Measurements from ENCODE around the gene ZNF382.
A peak's percentile ranks its signal among the peaks of the same experiment; 100 is the strongest.
"Not testable (repeated sequence)": the region's sequence is repeated elsewhere in the genome, so short reads cannot be mapped to it uniquely, and the experiment has no call there.

The ZNF382 gene

DNA sequence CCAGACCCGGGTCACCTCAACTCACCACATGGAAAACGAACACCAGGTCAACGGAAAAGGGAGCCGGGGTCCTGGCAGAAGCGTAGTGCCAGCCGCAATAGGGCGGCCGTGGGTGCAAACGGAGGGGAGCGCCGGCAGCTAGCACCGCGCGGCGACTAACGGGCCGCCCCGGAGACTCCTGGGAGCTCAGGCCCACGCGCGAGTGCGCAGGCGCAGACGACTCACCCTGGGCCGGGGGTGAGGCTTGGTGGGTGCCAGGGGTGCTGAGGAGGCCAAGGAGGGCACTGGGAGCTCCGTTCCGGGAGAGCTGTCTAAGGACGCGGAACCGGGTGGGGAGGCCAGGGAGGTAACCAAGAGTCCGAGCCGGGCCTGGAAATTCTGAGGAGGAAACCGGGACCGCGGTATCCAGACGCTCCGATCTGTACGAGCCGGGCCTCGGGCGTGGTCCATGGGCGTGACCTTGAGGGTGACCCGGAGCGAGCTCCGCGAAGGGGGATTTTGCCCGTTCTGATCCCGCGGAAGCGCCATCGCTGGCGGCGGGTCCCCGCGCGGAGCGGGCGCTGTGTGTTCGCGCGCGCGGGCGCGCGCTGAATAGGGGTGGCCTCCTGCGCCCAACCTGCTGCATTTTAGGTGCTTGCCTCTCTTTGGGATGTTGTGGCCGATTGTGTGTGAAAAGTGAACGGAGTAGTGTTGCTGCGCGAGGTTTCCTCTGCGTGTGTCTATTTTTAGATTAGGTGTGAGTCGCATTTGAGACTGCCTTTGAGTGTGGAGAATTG, at the start of gene ZNF382:
TSS of gene ZNF382 (plus strand) at position 213 of the 776 bp plus-strand sequence. CDS start 4,602 bp downstream, outside the sequence.
- DNase-seq, result peak; percentile 92

DNA sequence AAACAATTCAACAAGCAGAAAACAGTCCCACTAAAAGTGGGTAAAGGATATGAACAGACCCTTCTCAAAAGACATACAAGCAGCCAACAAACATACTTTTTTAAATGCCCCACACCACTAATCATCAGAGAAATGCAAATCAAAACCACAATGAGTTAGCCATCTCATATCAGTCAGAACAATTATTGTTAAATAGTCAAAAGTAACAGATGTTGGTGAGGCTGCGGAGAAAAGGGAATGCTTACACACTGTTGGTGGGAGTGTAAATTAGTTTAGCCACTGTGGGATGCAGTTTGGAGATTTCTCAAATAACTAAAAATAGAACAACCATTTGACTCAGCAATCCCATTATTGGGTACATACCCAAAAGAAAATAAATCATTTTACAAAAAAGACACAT, 40.7 kb upstream of the ZNF382 start:
- DNase-seq, result no peak

DNA sequence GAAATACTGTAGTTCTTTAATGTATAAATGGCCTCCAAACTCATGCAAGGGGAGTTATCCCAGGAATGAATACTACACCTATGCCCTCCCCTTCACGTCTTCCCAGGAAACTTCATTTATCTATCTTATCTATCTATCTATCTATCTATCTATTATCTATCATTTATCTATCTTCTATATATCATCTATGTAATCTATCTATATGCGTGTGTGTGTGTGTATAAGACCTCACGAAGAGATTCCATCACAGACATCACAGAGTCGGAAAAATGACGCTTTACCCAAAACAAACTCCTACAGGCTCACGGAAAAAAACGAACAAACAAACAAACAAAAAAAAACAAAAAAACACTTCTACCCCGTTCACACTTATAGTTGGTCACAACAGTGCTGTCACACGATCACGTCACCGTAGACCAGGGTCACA, 32.5 kb upstream of the ZNF382 start:
- DNase-seq, result no peak

DNA sequence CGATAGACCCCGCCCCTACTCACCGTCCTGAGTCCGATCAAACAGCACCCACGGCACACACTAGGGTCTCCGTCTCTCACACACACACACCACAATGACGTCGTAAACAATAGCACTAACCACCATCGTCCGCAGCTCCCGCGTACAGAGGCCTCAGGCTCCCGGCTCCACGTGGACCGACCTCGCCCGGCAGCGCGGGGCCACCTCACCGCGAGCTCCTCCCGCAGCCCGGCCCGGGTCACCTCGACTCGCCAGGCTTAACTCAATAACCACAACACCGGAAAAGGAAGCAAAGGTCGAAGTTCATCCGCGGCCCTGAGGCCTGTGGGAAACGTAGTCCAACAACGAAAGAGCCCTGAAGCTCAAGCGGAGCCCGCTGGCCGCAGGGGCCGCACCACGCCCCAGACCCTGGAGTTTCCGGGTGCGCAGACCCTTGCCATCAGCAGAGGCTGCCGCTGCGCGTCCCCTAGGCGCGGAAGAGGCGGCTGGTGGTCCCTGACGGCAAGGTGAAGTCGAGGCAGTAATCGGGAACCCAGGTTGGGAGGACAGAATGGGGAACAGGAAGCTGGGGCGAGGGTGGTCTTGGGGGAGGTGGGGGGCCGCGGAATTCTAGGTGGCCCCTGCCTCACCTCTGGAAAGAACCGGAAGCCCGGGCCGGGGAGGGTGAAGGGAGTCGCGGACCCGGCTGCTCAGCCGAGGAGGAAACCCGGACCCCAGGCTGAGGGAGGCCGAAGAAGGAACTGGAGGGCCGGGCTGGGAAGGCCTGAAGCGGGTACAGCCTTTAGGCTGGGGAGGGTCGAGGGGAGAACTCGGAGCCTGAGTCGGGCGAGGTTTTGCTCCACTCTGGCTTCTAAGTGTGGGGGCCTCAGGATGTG, 31.9 kb upstream of the ZNF382 start, which contains the start of gene ZNF529:
TSS of gene ZNF529 (minus strand) at position 273 of the 875 bp plus-strand sequence. CDS start 946 bp downstream, outside the sequence.
- peak; percentile 88 for DNase-seq

DNA sequence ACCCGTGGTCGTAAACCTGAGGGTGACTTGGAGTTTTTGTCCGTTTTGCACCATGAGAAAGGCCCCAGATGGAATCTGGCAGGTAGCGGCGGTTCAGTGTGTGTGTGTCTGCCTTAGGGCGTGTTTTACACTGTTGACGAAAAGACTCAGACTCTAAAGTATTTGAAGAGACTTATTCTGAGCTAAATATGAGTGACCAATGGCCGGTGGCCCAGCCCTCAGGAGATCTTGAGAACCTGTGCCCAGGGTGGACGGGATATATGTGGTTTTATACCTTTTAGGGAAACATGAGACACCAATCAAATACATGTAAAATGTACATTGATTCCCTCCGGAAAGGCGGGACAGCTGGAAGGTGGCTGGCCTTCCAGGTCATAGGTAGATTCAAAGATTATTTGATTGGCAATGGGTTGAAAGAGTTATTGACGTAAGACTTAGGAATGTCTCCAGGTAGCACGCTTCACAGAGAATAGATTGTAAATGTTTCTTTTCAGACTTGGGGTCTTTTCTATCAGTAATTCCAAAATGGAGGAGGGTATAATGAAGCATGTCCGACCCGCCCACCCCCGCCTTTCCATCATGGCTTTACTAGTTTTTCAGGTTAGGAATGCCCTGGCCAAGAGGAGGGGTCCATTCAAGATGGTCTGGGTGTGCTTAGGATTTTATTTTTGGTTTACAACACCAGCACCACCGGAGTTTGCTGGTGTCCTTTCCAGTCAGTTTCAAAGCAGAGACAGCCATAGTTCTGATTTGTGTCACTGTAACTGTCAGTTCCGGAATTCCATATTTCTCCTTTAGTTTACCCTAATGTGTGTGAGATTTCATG, 31.0 kb upstream of the ZNF382 start:
- no peak for DNase-seq

DNA sequence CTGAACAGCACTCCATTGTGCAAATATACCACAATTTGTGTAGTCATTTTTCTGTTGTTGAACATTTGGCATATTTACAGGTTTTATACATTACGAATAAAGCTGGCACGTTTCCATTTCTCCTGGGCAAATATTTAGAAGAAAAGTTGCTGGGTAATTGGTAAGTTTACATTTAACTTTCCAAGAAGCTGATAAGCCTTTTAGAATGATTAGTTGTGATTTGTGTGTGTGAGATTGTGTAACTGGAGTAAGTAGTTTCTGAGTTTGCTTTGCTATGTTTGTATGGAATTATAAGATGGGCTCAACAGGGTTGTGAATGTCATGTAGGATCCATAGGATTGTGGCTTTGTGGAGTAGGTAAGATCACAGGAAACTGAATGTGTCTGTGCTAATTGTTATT, 30.4 kb upstream of the ZNF382 start:
- no peak for DNase-seq

DNA sequence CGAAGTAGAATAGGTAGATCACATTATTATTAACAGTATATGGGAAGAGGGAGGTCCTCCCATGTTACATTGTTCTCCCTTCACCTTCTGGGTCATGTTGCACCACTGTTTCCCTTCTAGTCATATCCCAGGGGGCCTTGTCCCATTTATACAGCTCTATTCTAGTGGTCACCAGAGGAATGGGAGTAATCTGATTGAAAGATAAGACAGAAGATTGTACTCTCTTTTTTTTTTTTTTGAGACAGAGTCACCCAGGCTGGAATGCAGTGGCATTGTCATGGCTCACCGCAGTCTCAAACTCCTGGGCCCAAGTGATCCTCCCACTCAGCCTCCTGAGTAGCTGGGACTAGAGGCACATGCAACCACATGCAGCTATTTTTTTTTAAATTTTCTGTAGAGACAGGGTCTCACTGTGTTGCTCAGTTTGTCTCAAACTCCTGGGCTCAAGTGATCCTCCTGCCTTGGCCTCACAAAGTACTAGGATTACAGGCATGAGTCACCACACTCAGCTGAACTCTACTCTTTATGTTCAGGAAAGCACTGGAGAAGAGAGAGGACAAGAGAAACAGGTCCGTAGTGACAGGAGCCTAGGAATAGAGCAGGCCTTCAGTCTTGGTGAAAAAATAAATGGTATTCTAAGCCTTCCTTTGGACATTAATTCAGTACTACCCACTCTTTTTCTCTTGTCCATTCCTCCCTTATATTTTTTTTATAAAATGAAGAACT, 27.7 kb upstream of the ZNF382 start:
- no peak for DNase-seq

DNA sequence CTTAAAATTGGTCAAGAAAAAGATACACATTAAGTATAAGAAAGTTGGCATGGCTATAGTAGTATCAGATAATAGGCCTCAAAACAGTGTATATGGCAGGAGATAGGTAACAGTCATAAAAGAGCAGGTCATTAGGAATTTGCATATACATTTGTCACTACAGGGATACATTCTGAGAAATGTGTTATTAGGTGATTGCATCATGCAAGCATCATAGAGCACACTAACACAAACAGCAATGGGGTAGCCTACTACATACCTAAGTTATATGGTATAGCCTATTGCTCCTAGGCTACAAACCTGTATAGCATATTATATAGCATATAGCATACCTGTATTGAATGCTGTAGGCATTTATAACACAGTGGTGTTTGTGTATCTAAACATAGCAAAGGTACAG, 25.9 kb upstream of the ZNF382 start:
- no peak for DNase-seq

DNA sequence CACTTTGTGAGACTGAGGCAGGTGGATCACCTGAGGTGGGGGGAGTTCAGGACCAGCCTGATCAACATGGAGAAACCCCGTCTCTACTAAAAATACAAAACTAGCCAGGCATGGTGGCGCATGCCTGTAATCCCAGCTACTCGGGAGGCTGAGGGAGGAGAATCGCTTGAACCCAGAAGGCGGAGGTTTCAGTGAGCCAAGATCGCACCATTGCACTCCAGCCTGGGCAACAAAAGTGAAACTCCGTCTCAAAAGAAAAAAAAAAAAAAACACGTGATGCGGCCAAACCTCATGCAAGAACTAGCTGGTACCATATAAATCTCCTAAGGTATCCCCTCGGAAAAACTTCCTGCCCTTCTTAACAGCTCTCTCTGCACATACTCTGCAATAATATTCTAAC, 2.4 kb upstream of the ZNF382 start:
- DNase-seq, result not testable (repeated sequence)

DNA sequence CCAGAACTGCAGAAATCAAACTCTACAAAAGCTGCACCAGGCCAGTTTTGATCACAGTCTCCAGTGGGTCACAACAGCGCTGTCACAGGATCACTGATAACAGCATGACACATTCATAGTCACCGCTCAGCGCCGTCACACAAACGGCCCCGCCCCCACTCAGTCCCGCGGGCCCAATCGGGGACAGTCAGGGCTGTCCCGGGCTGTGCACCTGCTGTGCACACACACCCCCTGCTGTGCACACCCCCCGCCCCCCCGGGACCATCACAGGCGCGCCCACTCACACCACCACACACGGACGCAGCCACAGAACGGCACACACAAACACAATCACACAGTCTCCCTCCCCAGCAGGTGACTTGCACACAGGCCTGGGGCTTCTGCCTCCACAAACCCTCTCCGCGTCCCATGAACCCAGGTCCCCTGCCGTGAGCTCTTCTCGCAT, 435 bp upstream of the ZNF382 start:
- DNase-seq, result peak; percentile 92

DNA sequence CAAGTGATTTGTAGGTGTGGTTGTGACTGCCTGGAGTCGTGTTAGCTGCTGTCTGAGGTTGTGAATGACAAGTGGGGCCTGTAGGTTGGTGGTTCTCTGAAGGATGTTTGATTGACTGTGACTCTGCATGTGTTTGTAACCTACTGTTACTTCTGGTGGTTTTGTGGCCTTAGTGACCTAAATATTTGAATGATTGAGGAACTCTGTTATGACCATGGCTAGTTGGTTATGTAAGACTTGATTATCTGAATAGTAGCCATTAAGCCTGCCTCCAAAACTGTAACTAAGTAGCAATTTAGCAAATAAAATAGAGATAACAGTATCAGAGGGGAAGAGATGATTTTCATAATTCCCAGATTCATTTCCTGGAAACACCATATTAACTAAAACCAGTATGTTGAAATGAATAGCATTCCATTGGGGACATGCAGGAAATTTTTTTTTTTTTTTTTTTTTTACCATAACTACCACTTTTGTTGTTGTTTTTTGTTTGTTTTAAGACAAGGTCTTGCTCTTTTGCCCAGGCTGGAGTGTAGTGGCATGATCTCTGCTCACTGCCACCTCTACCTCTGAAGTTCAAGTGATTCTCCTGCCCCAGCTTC, 865 bp downstream of the ZNF382 start:
- DNase-seq, result no peak

DNA sequence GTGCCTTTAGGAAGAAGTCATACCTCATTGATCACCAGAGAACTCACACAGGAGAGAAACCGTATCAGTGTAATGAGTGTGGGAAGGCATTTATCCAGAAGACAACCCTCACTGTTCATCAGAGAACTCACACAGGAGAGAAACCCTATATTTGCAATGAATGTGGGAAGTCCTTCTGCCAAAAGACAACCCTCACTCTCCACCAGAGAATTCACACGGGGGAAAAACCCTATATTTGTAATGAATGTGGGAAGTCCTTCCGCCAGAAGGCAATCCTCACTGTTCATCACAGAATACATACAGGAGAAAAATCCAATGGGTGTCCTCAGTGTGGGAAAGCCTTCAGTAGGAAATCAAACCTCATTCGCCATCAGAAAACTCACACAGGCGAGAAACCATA, 21.9 kb downstream of the ZNF382 start:
- no peak for DNase-seq

DNA sequence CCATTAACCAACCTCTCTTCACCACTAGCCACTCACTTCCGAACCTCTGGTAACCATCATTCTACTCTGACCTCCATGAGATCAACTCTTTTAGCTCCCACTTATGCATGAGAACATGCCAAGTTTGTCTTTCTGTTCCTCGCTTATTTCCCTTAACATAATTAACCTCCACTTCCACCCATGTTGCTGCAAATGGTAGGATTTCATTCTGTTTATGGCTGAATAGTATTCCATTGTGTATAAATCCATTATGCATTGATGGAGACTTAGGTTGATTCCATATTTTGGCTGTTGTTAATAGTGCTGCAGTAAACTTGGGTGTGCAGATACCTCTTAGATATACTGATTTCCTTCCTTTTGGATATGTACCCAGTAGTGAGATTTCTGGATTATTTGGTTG, 30.2 kb downstream of the ZNF382 start:
- DNase-seq, result no peak

DNA sequence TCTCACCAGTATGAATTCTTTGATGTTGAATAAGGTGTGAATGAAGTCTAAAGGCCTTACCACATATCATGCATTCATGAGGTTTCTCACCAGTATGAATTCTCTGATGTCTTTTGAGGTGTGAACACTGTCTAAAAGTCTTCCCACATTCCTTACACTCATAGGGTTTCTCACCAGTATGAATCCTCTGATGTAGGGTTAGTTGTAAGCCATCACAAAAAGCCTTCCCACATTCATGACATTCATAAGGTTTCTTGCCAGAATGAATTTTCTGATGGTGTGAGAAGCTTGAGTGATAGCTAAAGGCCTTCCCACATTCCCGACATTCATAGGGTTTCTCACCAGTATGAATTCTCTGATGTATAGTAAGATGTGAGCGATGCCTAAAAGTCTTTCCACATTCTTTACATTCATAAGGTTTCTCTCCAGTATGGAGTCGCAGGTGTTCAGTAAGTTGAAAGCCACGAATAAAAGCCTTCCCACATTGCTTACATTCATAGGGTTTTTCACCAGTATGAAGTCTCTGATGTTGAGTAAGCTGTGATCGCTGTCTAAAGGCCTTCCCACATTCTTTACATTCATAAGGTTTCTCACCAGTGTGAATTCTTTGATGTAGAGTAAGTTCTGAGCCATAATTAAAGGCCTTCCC, 33.9 kb downstream of the ZNF382 start:
- no peak for DNase-seq

DNA sequence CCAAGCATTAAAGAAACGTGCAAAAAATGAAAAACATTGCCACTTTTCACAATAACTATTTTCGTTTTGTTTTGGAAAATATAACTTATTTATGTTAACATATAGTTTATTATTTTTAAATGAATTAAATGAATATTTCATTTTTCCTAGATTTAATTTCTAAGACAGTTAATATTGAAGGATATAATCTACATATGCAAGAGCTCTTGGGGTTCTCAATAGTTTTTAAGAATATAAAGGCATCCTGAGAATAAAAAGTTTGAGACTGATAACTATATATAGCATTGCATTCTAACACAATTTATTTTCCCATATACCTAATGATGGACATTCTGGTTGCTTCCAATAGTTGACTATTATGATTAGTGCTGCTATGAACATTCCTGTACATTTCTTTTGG, 41.6 kb downstream of the ZNF382 start:
- DNase-seq, result no peak

DNA sequence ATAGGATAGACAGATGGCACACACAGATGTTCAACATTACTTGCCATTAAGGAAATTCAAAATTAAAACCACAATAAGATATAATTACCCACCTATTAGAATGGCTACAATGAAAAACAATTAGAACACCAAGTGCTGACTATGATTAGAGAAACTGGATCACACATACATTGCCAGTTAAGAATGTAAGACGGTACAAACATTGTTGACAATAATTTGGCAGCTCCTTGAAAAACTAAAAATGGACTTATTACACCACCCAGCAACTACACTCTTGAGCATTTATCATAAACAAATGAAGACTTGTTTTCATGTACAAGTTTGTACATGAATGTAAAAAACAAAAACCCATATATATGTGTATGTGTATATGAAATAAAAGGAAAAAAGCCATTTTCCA, 47.8 kb downstream of the ZNF382 start:
- no peak for DNase-seq

DNA sequence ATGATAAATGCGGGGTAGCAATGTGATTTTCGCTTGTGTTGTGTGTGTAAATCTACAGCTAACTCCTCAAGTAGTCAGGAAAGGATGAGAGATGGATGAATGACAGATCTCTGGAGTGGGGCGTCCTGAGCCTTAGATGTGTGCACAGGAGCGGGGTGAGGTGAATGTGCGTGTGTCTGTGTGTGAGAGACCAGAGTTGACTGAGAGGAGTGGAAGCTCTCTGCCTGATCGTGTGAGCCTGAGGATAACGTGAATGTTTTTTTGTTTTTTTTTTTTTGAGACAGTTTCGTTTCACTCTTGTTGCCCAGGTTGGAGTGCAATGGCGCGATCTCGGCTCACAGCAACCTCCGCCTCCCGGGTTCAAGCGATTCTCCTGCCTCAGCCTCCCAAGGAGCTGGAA, 60.7 kb downstream of the ZNF382 start:
- no peak for DNase-seq

DNA sequence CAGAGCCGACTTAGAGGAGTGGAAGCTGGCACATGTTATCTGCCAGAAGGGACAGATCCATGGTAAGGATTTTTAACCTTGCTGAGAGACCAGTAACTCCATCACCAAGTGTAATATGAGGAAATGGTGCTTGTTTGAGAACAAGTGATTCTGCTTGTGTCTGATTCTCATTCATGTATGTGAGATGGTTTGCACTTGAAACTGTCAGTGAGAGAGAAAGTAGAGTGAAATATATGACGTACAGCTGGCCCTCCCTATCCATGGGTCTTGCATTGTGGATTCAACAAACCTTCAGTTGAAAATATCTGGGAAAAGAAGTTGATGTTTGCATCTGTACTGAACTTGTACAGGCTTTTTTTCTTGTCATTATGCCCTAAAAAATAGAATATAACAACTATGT, 63.5 kb downstream of the ZNF382 start:
- no peak for DNase-seq

DNA sequence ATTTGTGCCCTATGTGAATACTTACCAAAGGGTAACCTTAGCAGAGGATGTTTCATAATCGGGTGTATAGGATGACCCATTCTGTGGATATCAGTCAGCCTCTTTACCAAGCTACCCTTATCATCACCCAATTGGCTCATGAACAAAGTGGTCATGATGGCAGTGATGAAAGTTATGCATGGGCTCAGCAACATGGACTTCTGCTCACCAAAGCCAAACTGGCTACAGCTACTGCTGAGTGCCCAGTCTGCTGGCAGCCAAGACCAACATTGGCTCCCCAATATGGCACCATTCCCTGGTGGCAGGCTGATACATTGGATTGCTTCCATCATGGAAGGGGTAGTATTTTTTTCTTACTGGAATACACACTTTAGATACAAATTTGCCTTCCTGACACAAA, 67.3 kb downstream of the ZNF382 start:
- no peak for DNase-seq

DNA sequence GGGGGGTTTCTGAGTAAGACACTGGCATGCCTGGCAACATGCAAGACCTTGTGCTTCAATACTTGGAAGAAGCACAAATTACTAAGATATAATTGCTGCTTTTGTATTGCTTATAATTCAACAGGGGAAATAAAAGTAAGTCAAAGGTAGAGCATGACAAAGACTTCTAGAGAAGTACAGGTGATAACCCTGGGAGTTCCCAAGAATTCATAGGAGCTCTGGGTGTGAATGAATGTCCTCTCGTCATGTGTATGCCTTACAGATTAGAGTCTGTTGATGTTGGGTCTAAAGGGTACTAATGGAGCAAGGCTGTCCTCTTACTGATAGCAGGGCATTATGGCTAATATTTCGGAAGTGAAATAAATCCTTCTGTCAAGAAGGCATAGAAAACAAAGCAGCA, 69.1 kb downstream of the ZNF382 start:
- DNase-seq, result no peak

DNA sequence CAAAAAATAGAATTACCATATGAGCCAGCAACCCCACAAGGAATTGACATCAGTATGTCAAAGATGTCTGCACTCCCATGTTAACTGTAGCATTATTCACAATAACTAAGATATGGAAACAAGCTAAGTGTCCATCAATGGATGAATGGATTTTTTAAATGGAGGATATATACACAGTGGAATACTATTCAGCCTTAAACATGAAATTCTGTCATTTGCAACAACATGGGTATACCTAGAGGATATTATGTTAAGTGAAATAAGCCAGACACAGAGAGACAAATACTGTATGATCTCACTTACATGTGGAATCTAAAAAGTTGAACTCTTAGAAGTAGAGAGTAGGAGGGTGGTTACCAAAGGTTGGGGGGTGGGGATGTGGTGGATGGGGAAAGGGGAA, 74.3 kb downstream of the ZNF382 start:
- no peak for DNase-seq

Measured in activated CD4-positive, alpha-beta T cell treated with anti-CD3 and anti-CD28 coated beads for 48 hours (primary cell).